ENCODE measurements around the gene KIAA0513.
"Not testable (repeated sequence)": the region's sequence is repeated elsewhere in the genome, so short reads cannot be mapped to it uniquely, and the experiment has no call there.

Gene KIAA0513

DNA sequence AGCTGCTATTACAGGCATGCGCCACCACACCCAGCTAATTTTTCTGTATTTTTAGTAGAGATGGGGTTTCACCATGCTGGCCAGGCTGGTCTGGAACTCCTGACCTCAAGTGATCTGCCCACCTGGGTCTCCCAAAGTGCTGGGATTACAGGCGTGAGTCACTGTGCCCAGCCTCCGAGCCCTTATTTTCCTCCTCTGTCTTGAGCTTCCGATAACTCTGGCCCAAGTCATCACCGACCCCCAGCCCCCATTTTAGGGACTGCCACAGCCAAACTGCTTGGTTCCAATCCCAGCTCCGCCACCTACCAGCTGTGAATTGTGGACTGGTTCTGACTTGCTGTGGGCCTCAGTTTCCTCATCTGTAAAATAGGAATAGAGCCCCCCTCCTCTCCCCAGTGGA is 95.8 kb downstream of the KIAA0513 start:
- DNase-seq: not testable (repeated sequence)

DNA sequence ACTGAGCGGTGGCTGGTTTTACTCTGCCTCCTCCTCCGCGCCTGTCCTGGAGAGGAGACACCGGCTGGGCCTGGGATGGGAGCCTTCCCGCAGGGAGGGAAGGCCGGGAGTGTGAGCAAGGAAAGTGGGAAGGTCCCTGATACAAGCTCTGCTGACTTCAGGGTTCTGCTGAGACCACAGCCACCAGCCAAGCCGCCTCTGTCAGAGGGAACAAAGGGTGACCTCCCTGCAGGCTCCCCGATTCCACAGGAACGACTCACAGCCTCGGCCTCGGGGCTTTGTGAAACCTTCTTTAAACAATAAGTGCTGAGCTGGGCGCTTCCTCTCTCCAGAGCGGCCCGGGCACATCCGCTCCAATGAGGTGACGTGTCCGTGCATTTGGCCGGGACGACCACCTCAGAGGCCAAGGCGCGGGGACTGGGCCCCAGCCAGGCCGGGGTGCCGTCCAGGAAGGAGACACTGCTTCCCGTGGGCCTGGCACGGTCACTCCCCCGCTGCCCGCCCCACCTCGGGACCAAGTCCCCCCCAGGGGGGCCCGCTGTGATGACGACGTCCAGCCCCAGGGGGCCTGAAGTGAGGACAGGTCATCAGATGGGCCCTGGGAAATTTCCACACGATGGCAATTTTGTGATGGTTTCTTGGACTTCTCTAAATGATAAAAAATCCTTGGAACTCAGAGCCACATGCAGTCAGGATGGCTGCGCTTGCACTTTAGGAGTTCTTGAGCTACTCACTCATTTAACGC is 96.5 kb downstream of the KIAA0513 start:
- no peak for DNase-seq

DNA sequence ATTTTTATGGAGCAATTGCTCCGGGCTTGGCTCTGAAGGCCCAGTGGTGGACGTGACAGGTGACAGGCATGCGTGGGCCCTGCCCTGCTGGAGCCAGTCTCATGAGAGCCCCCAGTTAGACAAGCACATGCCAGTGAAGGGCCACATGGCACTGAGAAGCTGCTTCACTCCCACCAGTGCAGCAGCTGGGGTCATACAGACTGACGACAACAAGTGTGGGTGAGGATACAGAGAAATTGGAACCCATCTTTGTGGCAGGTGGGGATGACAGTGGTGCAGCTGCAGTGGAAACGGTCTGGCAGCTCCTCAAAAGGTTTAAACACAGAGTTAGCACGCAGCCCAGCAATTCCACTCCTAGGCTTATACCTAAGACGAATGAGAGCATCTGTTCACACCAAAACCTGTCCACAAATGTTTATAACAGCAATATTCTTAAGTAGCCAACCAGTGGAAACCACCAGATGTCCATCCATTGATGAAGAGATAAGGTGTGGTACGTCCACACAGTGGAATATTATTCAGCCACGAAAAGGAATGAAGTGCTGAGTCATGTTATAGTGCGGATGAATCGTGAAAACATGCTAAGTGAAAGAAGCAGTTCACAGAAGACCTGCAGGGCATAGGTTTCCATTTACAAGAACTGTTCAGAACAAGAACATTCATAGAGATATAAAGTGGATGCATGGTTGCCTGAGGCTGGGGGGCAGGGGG is 97.2 kb downstream of the KIAA0513 start:
- no peak for DNase-seq

DNA sequence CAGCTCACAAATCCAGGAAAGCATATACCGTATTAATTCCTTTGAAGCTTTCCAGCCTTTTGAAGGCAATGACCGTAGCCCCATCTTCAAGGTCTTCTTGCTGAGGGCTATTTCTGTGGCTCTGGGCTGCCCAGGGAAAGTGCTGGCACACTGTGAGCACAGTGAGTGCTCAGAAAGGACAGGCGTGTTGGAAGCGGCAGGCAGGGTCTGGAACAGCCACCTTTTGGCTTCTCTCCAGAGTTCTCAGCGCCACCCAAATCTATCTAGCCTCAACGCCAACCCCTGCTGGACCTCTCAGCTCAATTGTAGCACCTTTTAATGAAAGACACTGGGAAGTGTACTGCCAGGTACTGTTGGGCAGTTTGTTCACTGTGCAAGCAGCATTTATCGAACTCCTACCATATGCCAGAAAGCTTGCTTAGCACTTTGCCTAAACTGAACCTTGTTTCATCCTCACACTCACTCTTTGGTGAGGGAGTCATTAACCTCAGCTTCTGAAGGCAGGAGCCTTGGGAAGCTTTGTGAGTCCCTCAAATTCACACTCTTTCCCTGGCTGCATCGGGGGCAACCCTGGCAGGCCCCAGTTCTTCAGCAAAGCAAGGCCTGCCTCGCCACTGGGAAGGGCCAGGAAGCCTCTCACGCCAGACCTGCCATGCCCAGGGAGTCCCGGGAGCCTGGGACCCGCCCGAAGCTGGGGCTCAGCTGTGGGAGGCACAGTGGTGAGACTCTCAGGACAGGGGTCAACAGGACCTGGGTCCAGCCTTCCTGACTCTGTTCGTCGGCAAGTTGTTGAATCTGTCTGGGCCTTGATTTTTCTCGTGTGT is 98.2 kb downstream of the KIAA0513 start:
- DNase-seq: no peak

DNA sequence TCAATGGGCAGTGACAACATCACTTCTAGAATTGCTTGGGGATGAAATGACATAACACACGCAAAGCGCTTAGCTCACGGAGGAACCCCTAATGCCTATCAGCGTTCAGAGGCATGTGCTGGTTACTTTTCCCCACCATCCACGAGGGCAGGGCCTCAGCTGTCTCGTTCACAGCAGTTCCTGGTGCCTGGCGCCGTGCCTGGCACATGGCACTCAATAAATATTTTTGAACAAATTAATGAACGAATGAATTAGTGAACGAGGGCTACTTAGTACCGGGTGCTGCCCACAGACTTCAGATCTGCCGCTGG is 98.8 kb downstream of the KIAA0513 start:
- DNase-seq: no peak

DNA sequence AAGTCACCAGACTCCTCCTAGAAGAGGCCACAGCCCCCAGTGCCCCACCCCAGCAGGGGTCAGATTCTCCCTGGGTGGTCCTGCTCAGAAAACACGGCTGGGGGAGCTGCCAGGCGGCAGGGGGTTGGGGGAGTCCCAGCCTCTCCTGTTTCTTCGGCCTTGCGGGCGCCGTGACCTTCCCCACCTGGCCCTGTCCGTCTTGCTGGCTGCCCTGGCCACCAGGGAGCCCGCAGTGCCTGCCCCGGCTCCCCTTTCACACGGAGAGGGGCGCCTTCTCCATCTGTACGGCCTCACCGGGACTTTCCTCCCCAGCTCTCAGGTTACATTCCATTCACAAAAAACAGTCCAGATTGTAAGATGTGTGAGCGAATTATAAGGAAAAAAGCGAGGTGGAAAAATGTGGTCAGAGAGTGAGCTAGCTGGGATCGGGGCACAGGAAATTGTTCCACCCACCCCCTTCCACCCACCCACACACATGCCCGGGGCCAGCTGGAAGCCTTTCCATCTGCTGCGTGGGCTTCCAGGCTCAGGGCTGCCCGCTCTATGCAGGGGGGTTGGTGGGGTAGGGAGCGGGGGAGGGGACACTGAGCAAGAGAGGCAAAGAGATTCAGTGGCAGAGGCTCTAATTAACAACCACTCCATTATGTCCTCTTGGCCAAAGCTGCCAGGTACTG is 99.2 kb downstream of the KIAA0513 start:
- DNase-seq: no peak

DNA sequence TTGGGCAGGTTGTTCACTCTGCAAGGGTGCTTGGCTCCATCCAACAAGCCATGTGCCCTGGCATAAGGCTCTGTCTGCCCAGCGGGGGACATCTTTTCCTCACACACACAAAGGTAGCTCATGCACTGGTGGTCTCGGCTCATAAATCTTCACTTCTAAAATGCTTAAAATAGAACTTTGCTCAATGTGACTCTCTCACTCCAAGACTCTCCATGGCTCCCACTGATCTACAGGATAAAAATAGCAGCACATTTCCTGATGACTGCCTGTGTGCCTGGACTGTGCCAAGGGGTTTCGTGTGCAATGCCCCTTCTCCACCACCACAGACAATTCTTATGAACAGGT is 99.8 kb downstream of the KIAA0513 start:
- no peak for DNase-seq

DNA sequence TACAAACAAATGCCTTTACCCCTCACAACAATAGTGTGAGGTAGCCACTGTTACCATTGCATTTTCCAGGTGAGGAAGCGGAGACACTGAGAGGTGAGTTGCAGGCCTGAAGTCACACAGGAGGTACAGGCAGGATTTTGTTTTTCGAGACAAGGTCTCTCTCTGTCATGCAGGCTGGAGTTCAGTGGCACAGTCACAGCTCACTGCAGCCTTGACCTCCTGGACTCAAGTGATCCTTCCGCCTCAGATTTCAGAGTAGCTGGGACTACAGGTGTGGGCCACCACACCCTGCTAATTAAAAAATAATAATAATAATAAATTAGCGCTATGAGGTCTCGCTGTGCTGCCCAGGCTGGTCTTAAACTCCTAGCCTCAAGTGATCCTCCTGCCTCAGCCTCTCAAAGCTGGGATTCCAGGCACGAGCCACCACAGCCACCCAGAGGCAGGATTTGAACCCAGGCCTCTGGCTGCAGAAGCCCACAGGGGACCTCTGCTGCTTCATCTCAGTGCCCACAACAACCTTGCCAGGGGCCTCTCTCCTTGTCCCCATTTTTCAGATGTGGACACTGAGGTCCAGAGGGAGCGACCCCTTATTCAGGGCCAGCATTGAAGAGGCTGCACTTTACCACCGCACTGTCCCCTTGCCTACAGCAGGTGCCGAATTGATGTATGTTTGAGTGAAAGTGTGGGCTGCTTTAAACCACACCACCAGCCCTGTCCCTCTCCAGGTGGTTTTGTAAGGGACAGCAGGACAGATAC is 100.7 kb downstream of the KIAA0513 start:
- no peak for DNase-seq

DNA sequence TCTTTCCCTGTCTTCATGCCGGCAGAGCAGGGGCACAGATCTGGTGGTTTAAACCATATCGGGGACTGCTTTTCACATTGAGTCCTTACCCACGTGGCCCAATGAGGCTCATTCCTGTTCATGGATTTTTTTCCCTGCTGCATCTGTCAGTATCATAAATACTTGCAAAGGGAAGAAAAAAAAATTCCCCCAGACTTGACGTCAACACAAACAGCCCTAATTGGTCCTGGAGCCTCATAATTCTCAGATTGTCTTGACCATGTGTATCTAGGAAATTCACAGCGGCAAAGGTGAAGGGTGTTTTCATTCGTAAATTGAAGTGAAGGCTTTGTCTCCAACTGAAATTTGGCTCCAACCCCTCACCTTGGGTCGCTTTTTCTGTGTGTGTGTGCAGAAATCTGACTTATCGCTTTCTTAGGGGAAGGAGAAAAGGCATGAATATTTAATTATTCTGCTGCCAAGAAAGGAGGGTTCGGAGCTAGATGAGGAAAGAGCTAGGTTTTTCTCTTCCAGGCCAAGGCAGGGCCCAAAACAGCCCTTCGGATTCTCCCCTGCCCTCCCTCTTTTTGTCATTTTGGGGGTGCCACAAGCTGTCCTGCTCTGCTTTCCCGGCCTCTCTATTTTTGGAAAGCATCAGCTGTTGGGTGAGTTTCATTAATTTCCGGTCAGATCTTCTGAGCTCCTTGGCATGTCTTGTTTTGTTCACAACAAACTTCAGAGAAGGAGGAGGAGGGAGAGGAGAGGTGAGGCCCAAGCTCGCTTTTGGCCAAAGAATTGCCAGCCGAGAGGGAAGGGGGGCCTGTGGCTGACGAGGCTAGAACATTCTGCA is 102.5 kb downstream of the KIAA0513 start:
- no peak for DNase-seq

DNA sequence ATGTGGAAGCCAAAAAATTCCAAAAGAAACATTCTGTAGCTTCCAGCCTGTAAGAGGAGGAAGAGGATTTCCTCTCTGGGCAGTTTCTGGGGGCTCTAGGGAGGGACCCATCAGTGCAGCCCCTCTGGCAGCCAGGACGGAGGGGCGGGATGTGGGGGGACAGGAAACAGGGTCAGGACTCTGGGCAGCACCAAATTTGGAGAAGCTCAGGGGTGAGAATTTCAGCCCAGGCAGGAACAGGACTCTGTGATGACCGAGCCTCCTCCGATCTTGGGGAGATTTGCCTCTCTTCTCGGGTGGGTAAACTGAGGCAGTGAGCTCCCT is 103.1 kb downstream of the KIAA0513 start:
- DNase-seq: no peak

DNA sequence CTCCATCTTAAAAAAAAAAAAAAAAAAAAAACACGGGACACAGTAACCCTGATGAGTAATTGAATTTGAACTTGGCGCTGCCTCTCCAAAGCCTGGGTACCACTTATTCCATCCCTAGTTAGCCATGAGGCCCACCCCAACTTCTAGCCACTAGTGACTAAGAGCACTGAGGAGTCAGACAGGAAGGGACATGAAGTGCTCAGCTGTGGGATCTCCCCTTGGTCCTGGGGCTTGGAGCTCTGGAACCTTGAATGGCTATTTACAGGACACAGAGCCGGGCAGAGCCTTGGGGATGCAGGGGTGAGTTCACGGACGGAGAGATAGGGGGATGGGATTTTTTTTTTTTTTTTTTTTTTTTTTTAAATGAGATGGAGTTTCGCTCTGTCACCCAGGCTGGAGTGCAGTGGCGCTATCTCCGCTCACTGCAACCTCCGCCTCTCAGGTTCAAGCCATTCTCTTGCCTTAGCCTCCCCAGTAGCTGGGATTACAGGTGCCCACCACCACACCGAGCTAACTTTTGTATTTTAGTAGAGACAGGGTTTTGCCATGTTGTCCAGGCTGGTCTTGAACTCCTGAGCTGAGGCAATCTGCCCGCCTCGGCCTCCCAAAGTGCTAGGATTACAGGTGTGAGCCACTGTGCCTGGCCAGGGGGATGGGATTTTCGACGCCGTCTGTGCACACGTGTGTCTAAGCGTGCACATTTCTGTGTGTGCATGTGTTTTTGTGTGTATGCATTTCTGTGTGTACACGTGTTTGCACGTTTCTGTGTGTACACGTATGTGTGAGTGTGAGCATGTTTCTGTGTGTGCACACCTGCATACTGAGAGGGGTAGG is 105.1 kb downstream of the KIAA0513 start:
- no peak for DNase-seq

DNA sequence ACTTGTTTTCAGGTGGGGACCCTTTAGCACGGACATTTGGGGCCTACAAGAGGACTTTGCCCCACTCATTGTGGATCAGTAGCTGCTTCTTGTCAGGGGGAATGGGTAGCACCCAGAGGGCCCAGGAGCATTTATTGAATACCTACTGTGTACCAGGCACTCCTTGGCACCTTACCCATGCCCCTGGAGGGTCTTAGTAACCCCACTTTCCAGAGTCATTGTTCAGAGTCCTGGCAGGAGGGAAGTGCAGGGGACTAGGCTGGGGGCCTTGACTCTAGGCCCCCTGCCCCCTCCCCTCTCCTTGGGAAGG is 105.7 kb downstream of the KIAA0513 start:
- DNase-seq: no peak

DNA sequence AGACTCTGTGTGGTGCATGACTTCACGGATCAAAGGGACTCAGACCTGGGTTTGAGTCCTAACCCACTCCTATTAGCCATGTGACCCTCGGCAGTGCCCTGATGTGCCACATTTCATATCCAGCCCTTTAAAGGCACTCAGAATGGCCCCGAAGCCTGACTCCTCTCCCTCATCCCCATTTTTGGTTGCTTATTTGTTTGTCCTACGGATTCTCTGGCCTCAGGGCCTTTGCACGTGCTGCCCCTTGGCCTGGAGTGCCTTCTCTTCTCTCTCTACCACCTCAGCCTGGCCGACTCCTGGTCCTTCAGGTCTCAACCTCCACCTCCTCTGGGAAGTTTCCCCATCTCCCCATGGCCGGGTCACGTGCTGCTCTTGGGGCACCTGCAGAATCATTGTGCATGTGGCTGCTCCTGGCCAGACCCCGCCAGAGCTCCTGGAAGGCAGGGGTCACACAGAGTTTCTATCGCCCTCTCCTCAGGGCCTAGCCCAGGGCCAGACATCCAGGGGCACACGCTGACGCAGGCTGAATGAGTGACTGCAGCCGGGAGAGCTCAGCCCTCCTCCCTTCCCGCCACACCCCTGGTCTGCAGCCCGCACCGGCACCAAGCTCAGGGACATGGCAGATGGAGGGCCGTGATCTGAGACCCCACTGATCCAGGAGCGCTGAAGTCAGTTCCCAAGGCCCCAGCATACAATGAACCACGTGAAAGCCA is 106.6 kb downstream of the KIAA0513 start:
- DNase-seq: no peak

DNA sequence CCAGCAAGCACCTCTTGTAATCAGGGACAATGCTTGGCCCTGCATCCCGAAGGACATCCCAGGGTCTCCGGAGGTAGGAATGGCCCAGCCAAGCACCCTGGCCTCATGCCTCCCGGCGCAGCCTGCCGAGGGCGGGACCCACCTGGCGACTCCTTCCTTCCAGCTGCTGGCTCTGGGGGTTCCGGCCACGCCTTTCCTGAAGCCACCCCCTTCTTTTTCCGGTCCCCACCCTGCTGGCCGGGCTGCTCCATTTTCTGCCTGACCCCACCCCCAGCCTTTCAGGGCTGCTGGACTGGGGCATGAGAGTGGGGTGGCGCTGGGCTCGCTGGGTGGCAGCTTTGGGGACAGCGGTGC is 107.2 kb downstream of the KIAA0513 start:
- no peak for DNase-seq

DNA sequence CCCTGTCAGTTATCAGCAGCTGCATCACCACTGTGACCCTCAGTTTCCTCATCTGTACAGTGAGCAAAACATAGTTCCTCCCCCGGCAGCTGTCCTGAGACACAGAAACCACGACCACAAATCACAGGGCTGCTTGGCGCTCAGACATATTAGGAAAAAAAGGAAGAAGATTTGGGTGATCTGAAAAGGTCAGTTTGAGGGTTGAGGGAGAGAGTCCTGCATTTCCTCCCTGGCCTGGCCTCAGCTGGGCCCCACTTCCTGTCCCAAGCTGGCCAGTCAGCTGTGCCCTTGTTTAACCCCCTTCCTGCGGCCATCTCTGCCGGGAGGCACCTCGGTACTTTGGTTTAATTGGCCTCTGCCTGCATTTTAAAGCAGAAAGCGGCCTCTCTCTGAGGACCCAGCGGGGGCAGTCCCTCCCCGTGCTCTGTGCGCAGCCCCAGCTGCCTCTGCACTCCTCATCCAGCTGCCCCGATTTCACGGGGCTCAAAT is 108.7 kb downstream of the KIAA0513 start:
- no peak for DNase-seq

DNA sequence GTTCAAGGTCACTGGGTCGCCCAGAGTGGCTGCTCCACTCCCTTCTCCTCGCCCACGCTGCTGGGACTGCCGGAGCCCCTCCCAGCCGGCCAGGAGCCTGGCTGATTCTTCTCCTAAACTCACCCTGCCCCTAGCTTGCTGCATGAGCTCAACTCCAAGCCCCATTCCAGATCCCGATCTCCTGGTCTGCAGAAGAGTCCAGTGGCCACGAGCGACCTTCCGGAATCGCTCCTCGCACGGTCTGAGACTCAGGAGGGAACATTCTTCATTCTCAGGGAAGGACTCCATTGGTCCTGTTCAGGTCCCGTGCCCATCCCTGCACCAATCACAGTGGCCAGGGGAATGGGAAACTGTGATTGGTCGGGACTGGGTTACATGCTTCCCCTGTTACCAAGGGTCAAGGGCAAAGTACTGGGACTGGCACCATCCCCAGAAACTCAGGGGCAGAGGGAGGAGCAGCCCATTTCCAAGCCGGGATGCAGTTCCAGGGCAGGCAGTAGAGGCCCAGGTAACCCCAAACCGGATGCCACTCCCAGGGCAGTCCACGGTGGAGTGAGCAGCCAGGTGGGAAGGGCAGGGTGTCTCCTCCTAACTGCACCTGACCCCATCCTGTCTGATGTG is 109.2 kb downstream of the KIAA0513 start:
- no peak for DNase-seq

DNA sequence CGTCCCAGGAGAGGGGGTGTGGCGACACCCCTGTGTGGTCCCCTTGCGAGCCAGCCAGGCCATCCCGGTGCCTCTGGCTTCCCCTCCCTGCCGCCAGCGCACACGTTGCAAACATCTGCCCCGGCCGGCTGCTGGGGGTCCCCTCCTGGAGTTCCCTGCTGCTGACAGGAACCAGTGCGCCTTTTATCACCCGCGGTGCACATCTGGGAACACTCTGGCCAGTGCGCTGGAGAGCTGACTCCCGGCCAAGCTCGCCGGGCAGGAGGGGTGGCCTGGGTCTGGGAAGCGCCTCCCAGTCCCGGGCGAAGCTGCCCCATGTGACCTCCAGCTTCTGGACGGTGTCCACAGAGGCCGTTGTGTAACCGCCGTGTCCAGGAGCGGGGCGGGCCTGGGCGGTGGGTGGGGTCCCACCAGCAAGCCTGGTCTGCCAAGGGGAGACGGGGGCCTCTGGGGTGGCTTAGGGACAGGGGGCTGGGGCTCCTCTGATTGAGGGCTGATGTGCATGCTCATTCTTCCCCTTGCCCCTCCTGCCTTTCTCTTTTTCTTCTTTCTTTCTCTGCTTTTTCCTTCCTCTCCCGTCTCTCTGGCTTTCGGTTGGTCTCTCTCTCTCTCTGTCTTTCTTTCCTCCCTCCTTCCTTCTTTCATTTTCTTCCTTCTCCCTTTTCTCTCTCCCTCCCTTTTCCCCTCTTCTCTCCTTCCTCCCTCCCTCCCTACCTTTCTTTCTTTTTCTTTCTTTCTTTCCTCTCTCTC is 109.9 kb downstream of the KIAA0513 start:
- no peak for DNase-seq

DNA sequence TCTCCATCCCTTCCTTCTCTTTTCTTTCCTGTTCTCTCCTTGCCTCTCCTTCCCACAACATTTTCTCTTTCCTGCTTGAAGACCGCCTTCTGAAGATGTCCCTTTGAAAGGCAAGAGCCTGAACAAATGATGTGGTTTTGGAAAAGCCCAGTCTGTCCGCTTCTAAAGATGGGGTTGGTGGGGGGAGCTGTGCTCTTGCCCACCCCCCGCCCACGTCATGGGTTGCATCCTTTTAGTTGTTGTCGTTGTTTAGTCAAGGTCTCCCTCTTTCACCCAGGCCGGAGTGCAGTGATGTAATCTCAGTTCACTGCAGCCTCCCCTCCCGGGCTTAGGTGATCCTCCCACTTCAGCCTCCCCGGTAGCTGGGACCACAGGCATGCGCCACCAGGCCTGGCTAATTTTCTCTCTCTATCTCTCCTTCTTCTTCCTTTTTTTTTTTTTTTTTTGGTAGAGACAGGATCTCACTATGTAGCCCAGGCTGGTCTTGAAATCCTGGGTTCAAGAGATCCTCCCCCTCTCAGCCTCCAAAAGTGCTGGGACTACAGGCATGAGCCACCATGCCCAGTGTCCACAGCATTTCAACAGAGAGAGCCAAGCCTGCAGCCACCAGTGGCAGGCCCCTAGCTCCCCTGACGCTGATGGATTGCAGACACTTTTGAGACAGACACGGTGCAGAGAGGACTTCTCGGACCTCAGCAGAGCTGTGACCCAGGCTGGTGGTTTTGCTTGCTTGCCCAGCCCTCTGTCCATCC is 110.7 kb downstream of the KIAA0513 start:
- no peak for DNase-seq
